Cardiac muscle cell (in vitro differentiated cells and primary cell): Measurements from ENCODE around the gene INTS1. TPM values are rescaled to one million over a fixed set of nuclear protein-coding genes. Genes with fewer than 3 reads are reported as not detected.
"Not testable (repeated sequence)": the region's sequence is repeated elsewhere in the genome, so short reads cannot be mapped to it uniquely, and the experiment has no call there.

Source experiments
- DNase-seq, 2 donors: peaks; one replicate each; pipeline versions ENCODE4 v3.0.0 to v3.0.0-alpha.2; 2010 to 2017; ENCODE audit warnings: low read depth in 1 of 2, low spot score in 1 of 2
- H3K27ac ChIP-seq: fragments of 200-600 bp; sonication (generic); 2 replicates; pipeline ENCODE4 v1.5.1; 2016
- H3K27me3 ChIP-seq: fragments of 200-600 bp; sonication (generic); 2 replicates; pipeline ENCODE4 v1.6.0; 2016; ENCODE audit warnings: control low read depth
- H3K36me3 ChIP-seq: fragments of 200-600 bp; sonication (generic); 2 replicates; pipeline ENCODE4 v1.5.1; 2016; ENCODE audit warnings: control low read depth
- H3K4me1 ChIP-seq: fragments of 200-600 bp; sonication (generic); 2 replicates; pipeline ENCODE4 v1.8.1; 2017; ENCODE audit warnings: low read depth, mild to moderate bottlenecking, mixed run types
- H3K4me3 ChIP-seq: fragments of 200-600 bp; sonication (generic); 2 replicates; pipeline ENCODE4 v1.5.1; 2016; ENCODE audit warnings: mild to moderate bottlenecking
- H3K9me3 ChIP-seq: fragments of 200-600 bp; sonication (generic); 2 replicates; pipeline ENCODE4 v1.5.1; 2017; ENCODE audit warnings: low read depth, mild to moderate bottlenecking, control low read depth
- polyA plus RNA-seq: library from polyadenylated mRNA; unstranded; fragments of >200 nt; fragmentation: Nextera tagmentation; extraction: Ambion mirVana; gene quantifications from 2 replicates; pipeline ENCODE4 v1.2.1, GENCODE V29; 2016
- total RNA-seq: library from RNA; depleted of rRNA; stranded (reverse); fragments of >200 nt; gene quantifications from 2 replicates; pipeline ENCODE4 v1.2.3, GENCODE V29; 2016
- TF ChIP-seq, protein P1 (sequence below): IDR thresholded peaks from 2 replicates; pipeline ENCODE4 v1.5.1; 2012; ENCODE audit warnings: low read depth, mild to moderate bottlenecking, low read length

INTS1 gene
- total and polyA plus RNA-seq, 2 experiments from 2014 or later = 54.5 to 132 TPM

DNA sequence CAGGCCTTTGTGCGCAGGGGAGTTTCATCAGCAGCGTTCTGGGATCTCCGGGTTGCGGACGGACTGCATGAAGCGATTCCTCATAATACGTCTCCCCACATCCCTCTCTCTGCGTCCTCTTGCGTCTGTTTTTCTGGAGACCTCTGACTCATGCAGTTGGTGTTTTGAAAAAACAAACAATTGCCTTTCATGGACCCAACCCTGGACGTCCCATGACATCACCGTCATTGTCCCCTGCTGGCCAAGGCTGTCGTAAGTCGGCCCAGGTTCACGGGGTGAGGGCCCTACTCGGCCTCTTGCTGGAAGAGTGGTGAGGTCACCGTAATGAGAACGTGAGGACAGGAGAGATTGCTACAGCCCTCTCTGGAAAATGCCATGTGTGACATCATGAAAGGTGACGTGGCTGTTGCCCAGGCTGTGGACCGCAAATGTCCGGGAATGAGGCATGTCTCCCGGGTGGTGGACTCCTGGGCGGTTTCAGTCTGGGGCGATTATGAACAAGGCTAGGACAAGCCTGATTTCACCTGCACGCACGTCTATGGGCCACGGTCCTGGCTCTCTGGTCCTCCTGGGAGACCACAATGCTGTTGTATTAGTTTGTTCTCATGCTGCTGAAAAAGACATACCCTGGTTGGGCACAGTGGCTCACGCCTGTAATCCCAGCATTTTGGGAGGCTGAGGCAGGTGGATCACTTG, 16.5 kb upstream of the INTS1 start:
- TF ChIP-seq, protein P1, sequence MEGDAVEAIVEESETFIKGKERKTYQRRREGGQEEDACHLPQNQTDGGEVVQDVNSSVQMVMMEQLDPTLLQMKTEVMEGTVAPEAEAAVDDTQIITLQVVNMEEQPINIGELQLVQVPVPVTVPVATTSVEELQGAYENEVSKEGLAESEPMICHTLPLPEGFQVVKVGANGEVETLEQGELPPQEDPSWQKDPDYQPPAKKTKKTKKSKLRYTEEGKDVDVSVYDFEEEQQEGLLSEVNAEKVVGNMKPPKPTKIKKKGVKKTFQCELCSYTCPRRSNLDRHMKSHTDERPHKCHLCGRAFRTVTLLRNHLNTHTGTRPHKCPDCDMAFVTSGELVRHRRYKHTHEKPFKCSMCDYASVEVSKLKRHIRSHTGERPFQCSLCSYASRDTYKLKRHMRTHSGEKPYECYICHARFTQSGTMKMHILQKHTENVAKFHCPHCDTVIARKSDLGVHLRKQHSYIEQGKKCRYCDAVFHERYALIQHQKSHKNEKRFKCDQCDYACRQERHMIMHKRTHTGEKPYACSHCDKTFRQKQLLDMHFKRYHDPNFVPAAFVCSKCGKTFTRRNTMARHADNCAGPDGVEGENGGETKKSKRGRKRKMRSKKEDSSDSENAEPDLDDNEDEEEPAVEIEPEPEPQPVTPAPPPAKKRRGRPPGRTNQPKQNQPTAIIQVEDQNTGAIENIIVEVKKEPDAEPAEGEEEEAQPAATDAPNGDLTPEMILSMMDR = no peak
- Histone ChIP-seq H3K4me1 (no peaks in the 10 kb centered on the region), H3K4me3 (no peak overlapping the region), H3K9me3 (no peaks in the 10 kb centered on the region), H3K36me3 (no peaks in the 10 kb centered on the region), H3K27ac (no peak overlapping the region), H3K27me3 (no peaks in the 10 kb centered on the region)
- DNase-seq = peak in 1 of 2 donors; percentile 62

DNA sequence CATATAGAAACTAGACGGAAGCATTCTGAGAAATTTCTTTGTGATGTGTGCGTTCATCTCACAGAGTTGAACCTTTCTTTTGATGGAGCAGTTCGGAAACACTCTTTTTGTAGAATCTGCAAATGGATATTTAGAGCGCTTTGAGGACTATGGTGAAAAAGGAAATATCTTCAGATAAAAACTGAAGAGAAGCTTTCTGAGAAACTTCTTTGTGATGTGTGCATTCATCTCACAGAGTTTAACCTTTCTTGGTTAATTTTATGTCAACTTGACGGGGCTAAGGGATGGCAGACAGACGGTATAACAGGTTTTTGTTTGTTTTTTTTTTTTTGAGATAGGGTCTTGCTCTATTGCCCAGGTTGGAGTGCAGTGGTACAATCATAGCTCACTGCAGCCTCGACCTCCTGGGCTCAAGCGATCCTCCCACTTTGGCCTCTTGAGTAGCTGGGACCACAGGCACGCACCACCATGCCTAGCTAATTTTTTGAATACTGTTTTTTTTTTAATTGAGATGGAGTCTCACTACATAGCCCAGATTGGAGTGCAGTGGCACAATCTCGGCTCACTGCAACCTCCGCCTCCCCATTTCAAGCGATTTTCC, 15.2 kb upstream of the INTS1 start:
- not testable (repeated sequence) for DNase-seq, H3K4me3 ChIP-seq, H3K4me1 ChIP-seq, H3K36me3 ChIP-seq, H3K9me3 ChIP-seq, H3K27ac ChIP-seq, H3K27me3 ChIP-seq

GRCh38 chr7:1516586-1517251, 12.5 kb upstream of the INTS1 start:
- Histone ChIP-seq H3K36me3 (no peaks in the 10 kb centered on the region), H3K27me3 (no peaks in the 10 kb centered on the region), H3K9me3 (no peaks in the 10 kb centered on the region), H3K27ac (no peak overlapping the region), H3K4me1 (peaks cover 8% of the 10 kb centered on the region), H3K4me3 (no peak overlapping the region)
- no peak for DNase-seq
- TF ChIP-seq, protein P1 = no peak

DNA sequence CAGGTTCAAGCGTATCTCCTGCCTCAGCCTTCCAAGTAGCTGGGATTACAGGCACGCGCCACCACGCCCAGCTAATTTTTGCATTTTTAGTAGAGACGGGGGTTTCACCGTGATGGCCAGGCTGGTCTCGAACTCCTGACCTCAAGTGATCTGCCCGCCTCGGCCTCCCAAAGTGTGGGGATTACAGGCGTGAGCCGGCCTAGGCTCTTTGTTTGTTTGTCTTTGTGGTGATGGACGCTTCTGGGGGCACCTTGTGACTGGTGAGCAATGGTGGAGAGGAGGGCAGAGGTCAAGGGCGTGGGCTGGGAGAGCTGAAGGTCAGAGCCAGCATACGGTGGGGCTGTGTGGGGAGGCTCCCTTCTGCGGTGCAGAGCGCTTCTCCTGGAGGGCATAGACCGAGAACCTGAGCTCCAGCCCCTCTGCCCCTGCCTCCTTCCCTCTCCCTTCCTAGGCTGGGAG, 11.3 kb upstream of the INTS1 start:
- H3K36me3 ChIP-seq, H3K9me3 ChIP-seq, H3K4me3 ChIP-seq, H3K4me1 ChIP-seq, DNase-seq, H3K27me3 ChIP-seq, H3K27ac ChIP-seq: not testable (repeated sequence)

- Histone ChIP-seq H3K4me1 (peaks cover 8% of the 10 kb centered on the region), H3K27me3 (no peaks in the 10 kb centered on the region), H3K4me3 (no peak overlapping the region), H3K9me3 (no peaks in the 10 kb centered on the region), H3K27ac (no peak overlapping the region), H3K36me3 (no peaks in the 10 kb centered on the region)
- TF ChIP-seq, protein P1 = no peak
- no peak for DNase-seq
Measured at GRCh38 chr7:1514995-1515401, 10.8 kb upstream of the INTS1 start.

DNA sequence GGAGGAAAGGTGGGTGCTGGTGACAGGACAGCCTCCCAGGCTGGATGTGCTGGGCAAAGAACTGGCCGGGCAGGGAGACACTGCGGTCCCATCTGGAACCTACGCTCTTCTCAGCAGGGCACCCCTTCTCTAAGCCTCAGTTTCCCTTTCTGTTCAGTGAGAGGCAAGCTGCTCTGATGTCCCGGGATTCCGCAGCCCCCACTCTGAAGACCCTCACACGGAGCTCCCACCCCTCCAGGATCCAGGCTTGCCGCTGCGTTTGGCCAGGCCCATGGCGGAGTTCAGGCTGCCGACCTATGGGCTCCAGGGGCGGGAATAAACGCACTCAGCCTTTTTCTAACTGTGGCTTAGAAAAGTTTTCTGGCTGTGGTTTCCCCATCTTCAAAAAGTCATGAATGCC, 10.2 kb upstream of the INTS1 start:
- Histone ChIP-seq H3K36me3 (no peaks in the 10 kb centered on the region), H3K27ac (peak overlapping the region; percentile 89), H3K4me1 (peaks cover 8% of the 10 kb centered on the region), H3K4me3 (no peak overlapping the region), H3K27me3 (no peaks in the 10 kb centered on the region), H3K9me3 (no peaks in the 10 kb centered on the region)
- no peak for DNase-seq
- TF ChIP-seq, protein P1 = no peak
